Posterior vena cava (tissue), 2 donors: ENCODE measurements around the gene IGF1R. TPM values are rescaled to one million over a fixed set of nuclear protein-coding genes. Genes with fewer than 3 reads are reported as not detected.

ENCODE experiments used
- DNase-seq: peaks from one replicate; pipeline ENCODE4 v3.0.0-alpha.2; 2020; ENCODE audit warnings: low spot score
- intact Hi-C, 2 donors: fragments of 100-400 bp; cut with DNase I; formaldehyde crosslinking; loops; one replicate each; pipeline versions ENCODE4 v1.14.1 to v1.14.2; 2022 to 2023
- total RNA-seq, 2 donors: library from RNA; stranded (reverse); fragmentation: NEBNext Ultra II Directional; extraction: Animal tissue kit (Norgen Biotek cat#: 25700); gene quantifications; one replicate each; pipeline ENCODE4 v1.2.1, GENCODE V29; 2021
- donor health status: DM: yes; HTN: yes; CAD: no.
- donor health status: DM: yes; HTN: yes; CAD: no.

Gene IGF1R
- total RNA-seq, 2 donors from 2014 or later: 30.7 to 50.1 TPM

DNA sequence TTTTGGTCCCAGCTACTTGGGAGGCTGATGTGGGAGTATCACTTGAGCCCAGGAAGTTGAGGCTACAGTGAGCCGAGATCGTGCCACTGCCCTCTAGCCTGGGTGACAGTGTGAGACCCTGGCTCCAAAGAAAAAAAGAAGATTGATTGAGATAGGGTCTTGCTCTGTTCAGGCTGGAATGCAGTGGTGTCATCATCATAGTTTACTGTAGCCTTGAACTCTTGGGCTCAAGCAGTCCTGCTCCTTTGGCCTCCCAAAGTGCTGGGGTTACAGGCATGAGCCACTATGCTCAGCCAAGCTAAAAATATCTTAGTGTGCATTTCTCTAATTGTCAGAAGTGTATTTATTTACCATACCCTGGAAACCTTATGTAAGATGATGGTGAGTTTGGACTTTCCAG lies 43.9 kb downstream of the IGF1R start:
- no peak for DNase-seq
- intact Hi-C loops: no loop called here

DNA sequence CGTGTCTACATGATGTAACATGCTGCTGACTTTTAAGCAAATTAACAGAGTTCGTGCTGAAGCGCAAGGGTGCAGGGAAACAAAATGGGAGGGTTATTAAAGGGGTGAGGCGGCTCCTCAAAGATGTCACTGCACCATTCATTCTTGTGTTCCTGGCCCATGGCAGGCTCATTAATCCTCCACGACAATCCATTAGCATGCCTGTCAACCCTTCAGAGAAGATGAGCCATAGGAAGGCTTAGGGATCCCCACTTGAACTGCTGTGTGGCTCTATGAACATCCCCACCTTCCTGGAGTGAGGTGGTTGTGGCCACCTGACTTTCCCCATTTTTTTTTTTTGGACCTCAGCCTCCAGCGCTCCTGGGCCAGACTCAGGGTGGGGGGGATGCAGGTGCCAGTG lies 45.8 kb downstream of the IGF1R start:
- no peak for DNase-seq
- intact Hi-C loops: no loop called here

DNA sequence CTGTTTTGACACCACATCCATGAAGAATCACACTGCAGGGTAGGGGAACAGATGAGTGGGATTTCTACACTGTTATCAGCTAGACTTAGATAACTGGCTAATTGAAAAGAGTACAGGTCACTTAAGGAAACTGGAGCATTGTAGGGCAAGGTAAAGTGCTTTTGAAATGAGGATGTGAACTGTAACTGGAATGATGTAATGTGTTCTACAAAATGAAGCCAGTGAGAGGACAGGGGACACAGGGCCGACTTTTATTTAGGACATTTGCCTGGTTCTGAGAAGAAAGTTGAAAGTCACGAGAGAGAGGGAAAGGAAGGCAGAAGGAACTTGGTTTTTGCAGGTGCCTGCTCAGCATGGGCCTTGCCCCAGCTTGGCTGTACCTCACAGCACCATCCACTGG lies 50.5 kb downstream of the IGF1R start:
- intact Hi-C loops: no loop called here
- no peak for DNase-seq

DNA sequence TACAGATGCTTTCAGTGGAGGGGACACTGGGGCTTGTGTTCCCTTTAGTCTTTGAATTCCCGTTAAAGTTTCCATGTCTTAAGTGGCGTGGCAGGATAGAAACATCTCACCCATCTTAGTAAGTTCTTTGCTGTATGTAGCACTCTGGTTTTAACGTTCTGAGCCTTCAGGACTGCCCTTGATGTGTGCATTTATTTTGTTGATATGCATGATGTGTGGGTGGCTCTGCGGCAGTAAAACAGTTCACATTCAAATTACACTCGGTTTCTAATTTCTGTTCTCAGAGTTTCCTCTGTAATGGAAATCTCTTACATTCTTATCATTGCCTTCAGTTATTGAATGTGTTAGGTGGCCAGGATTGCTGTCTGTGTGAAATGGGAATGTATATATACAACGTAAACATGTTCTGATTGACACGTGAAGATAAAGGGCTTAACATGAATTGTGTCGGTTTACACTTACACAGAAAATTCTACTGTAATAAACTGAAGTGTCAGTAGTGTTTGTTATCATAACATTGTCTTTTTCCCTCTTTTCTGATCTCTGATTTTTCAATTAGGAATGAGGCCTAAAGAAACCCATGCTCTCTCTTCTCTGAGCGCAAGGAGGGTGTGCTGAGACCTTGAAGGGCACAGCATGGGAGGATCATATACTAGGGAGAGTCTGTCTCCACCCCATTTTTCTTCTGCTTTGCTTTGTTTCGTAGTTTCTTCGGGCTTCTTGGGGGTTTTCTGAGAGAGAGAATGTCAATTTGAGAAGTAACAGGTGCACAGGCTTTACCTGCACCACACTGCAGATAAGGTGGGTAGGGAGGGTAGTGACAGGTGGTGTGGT lies 51.5 kb downstream of the IGF1R start:
- intact Hi-C loops: no loop called here
- DNase-seq: no peak

DNA sequence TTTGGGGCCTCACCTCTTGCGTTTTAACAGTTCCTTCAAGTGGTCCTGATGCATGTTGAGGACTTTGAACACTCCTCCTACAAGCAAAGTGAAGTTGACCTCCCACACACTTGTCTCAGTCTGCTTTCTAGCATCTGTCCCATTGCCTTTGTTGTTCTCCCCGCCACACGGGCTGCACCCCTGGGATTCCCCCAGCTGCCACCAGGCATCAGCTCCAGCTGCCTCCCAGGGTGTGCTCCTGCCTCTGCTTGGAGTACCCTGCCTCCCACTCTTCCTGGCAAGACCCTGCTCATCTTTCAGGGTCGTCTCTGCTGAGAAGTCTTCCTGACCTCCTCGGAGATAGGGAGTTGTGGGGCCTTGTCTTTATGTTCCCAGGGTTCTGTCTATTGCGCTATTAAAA lies 52.2 kb downstream of the IGF1R start:
- intact Hi-C loops: no loop called here
- DNase-seq: no peak

DNA sequence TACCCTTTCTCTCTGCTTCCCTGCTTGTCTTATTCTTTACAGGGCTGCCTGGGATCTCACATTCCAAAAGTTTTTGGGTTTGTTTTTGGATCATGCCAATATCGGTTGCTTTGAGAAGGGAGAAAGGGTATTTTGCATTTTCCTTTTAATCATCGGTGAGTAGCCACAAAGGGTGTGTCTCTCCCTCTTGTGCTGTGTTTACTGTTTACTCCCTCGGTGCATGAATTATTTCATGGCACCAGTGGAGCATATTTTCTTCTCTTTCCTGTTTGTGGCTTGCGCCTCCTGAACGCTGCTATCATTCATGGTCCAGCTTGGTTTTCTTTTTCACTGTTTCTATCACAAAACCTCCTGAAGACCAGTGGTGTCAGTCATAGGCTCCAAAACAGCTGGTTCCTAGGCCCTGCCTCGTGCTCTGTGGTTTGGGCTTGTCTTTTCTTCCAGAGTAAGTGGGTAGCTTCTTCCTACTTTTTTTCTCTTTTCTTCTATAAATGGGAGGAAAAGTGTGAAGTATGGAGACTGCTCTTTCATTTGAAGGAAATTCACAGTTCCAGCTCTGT lies 54.9 kb downstream of the IGF1R start:
- no peak for DNase-seq
- intact Hi-C loops: no loop called here

DNA sequence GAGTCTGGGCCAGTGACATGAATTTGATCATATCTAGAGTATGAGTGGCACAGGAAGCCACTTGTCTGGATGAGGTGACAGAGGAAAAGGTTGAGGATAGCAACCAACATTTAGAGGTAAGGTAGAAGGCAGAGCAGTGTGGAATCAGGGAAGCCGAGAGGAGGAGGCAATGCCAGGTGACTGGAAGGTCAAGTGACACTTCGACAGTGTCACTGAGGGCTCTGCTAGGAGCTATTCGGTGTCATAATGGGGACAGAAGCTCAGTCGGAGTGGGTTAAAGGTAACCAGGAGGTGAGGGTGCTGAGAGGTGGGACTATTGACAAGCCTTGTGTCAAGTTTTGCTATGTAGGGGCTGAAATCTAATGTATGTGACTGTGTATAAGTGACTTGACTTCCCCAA lies 56.7 kb downstream of the IGF1R start:
- intact Hi-C loops: no loop called here
- DNase-seq: no peak

DNA sequence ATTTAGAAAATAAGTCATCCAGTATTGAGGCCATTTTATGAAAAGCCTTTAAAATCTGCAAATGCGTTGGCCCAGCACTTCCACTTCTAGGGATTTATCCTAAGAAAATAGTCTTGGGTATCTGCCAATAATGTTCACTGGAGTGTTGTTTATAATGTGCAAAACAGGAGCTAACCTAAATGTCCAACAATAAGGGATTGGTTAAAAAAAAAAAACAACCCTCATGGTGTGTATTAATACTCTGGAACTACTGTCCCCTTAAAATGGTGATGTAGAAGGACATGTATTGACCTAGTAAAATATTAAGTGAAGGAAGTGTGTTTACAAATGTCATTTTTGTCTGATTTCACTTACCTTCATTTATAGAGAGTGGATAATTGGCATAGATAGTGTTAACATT lies 58.0 kb downstream of the IGF1R start:
- intact Hi-C loops: no loop called here
- no peak for DNase-seq

DNA sequence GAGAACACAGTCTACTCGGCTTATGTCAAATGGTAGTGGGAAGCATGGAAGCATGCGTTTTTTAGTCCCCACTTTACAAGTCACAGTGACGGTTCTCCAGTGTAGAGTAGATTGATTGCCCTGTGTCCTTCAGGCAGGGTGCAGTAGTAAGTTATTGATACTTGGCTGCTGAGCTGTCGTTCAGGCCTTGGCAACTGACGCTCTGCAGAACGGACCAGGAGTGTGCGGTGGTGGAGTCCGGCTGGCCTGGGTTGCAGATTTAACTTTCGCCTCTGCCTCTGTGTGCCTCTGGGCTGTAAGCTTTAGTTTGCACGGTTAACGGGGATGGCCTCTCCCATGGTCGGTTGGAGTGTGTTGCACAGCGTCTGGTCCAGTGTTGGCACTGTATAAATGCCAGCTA lies 58.6 kb downstream of the IGF1R start:
- no peak for DNase-seq
- intact Hi-C loops: no loop called here

DNA sequence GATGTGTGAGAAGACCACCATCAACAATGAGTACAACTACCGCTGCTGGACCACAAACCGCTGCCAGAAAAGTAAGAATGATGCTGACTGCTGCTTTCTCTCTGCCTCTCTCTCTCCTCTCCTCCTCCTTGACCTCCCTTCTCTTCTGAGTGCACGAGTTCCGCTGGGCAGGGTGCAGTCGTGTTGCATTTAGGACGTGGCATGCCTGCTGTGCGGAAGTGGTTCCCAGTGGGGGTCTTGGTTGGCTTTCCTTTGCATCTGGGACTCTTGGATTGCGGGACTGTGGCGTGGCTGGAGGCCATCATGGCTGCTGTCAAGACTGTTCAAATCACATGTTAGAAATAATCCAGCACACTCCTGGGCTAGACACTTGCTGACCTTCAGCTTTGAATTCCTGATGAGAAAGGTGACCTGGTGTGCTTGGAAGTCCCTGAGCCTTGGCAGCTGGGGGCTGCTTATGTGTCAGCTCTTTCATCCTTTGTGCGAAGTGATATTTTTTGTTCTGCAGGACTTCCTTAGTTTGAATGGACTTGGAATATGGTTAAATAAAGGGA lies 59.8 kb downstream of the IGF1R start:
- DNase-seq: no peak
- intact Hi-C loops: no loop called here

DNA sequence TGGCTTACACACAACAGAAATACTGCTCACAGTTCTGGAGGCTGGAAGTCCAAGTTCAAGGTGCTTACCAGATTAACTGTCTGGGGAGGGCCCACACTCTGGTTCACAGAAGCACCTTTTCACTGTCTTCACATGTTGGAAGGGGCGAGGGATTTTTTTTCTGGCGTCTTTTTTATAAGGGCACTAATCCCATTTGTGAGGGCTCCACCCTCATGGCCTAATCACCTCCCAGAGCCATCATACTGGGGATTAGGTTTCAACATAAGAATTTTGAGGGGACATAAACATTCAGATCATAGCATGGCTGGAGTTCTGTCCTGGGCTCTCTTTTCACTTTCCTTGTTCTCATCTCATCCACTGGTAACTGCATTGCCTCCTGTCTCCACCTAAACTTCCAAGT lies 63.5 kb downstream of the IGF1R start:
- DNase-seq: no peak
- intact Hi-C loops: no loop called here

DNA sequence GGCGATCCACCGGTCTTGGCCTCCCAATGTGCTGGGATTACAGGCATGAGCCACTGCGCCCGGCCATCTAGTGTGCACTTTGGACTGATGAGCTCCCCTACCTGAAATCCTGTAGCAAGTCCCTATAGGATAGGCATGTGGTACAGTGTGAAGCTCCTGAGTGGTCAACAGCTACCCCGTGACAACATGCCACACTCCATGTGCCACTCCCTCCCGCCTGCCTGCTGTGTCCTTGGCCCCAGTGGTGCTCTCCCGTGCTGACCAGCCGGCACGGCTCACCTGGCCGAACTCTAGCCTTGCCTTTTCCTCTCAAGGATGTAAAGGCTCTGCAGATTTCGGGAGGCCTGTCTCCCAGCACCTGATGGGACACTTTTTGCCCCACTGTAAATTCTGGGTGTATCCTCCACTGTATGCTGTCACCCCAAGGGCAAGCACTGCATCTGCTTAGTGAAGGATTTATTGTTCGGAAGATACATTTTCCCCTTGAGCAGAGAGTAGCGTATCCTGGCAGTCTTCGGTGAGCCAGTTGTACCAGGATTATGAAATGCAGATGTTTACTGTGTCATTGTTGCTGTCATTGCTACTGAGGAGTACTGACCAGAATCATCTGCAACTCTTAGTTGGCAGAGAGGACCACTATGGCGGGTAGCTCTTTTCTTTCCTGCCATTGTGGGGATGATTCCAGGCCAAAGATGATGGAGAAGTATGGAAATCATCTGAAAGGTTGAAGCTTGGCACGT lies 64.7 kb downstream of the IGF1R start:
- intact Hi-C loops: no loop called here
- no peak for DNase-seq

DNA sequence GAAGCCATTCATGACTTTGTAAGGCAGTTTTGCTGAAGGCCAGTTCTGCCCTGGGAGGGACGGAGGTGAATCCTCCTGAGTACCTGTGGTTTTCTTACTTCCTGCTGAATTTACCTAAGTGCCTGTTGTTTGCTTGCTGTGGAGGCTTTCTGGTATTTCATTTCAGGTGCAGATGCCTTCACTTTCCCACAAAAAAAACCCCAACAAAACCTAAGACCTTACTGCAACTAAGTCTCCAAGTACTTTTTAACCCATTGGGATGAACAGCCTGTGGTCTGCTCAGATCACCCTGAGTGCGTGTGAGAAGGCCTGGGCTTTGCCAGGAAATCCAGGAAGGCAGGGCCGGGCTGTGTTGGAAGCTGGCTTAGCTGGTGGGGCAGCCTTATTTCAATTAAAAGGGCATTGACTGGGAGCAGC lies 65.3 kb downstream of the IGF1R start:
- DNase-seq: no peak
- intact Hi-C loops: no loop called here

DNA sequence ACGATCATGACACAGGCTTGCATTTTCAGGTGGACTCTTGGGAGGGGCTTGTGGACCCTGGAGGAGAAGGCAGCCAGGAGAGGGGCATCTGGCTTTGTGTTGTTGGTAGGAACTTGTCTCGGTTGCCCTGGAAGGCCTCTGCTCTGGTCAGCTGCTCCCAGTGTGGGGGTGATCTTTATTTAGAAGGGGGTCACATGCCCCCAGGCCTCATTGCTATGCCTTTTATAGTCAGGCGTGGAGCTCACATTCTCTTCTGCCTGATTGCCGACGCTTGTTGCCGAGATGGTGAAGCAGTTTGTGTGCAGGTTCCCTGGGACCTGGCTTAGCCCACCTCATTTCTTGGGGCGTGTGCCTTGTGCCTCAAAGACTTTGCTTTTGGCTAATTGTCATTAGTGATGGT lies 66.6 kb downstream of the IGF1R start:
- no peak for DNase-seq
- intact Hi-C loops: loop anchor here in 1 of 2 donors (1.0 kb wide), 1 partner anchor 10 kb away; no protein-coding TSS in a partner anchor

DNA sequence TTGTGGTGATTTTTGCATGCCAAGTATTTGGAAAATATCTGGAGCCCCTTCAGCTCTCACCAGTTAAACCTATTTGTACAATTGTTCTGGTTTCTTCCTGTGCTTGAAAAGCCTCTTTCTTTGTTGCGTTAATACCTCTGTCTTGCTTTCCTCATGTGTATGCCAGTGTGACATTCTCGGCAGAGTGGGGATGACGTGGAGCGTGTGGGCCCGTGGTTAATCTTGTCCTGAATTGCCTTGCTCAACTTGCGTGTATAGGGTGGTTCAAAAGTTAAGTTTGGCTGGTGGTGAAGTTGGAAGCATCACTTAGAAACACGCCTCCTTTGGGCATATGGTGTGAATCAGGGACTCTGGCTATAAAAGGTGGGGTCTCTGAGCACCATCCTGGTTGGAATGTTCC lies 67.1 kb downstream of the IGF1R start:
- intact Hi-C loops: loop anchor here in 1 of 2 donors (1.0 kb wide), 1 partner anchor 10 kb away; no protein-coding TSS in a partner anchor
- DNase-seq: no peak

DNA sequence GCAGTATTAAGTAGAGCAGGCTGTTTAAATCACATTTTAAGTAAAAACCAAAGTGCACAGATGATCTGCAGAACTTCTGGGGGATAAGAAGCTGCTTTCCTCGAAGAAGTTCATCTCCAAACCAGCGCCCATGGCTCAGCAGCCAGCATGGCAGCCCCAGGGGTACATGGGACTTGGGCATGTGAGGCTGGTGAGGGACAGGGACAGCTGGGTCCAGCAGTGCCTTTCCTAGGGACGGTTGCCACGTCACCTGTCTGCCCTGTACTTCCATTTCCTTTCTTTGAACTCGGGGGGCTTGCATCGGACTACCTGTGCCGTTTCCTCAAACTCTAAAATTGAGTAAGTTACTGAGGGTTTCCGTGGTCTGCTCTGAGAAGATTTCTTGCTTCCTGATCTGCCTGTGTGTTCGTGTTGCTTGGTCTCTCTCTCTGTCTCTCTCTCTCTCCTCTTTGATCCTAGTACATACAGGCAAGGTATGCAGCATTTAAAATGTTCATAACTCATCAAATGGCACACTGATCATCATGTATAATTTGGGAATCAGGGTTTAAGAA lies 67.6 kb downstream of the IGF1R start:
- no peak for DNase-seq
- intact Hi-C loops: loop anchor here in 1 of 2 donors (1.0 kb wide), 1 partner anchor 9 kb away; no protein-coding TSS in a partner anchor

DNA sequence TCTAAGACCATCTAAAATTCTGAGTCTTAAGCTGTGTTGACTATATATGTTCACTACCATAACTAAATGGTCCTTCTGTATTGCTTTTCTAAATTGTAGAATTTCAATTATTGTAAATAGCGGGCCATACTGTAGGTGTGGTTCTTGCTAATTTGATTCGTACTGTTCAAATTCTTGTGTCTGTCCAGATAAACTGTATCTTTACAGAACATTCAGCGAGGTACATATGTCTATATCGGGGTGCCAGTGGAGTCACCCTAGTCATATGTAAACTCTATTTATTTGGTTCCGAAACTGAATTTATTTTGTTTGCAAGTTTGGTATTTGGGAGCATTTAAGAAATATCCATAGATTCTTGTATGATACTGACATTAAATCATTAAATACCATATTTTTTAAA lies 69.0 kb downstream of the IGF1R start:
- DNase-seq: no peak
- intact Hi-C loops: no loop called here

DNA sequence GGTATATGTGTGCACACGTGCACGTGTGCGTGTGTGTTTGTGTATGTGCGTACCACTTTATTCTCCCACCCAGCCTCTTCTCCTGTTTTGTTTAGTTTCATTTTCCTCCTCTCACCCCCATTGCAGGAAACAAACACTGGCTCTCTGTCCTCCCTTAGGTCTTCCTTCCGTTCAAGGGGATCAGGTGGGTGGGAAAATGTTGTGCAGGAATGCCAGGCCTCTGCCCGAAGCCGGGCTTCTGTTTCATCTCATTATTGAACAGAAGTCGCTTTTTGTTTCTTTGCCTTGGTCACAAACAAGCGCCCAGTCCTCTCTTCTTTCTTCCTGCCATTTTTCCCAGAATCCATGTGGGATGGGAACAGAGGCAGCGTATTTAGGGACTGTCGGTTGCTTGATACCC lies 69.6 kb downstream of the IGF1R start:
- intact Hi-C loops: no loop called here
- no peak for DNase-seq

DNA sequence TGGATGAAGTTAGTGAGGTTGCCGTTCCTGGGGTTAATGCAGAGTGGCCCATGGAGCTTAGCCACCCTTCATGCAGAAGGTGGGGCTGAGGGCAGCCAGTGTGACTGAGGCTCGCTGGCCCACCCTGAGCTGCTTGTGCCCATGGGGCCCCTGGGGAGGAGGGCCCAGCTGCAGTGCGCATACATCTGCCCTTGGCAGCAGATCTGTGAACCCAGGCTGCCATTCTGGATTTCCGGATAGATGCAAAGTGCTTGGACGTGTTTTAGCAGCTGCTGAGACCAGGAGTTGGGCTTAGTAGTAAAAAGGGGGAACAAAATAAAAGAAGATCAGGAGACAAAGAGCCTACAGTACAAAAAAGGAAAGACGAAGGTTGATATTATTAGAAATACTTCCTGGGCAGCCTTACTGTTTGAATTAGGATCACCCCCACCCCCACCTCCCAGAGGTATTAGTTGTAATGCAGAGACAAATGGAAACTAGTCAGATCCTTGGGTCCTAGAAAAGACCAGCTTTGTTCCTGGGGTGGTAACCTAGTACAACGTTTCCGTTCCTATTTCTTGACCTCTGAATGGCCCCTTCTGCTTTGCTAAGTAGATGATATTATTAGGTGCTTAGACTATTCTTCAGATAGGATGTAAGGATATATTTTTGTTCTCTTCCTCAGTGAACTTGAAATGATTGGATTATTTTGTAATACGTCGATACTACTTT lies 70.2 kb downstream of the IGF1R start:
- intact Hi-C loops: no loop called here
- DNase-seq: no peak
